Prostate gland (tissue), 2 donors: ENCODE results near the gene WDFY2. TPM values are rescaled to one million over a fixed set of nuclear protein-coding genes. Genes with fewer than 3 reads are reported as not detected.
A peak's percentile ranks its signal among the peaks of the same experiment; 100 is the strongest.

Source experiments
- DNase-seq: peaks from one replicate; pipeline ENCODE4 v3.0.0-alpha.2; 2019; ENCODE audit warnings: low spot score
- H3K27ac ChIP-seq, 2 donors: fragments of 200-600 bp; sonication (generic); 2 replicates each; pipeline ENCODE4 v1.5.1; 2017 to 2019
- H3K27me3 ChIP-seq: fragments of 200-600 bp; sonication (generic); replicated peaks from 2 replicates; pipeline ENCODE4 v1.5.1; 2019; ENCODE audit not compliant: insufficient read depth
- H3K36me3 ChIP-seq, 2 donors: fragments of 200-600 bp; sonication (generic); 1 replicate in 1 of 2; 2 replicates in 1 of 2; pipeline versions ENCODE4 v1.5.1 to v1.8.1; 2017 to 2019
- H3K4me1 ChIP-seq: fragments of 200-600 bp; sonication (generic); replicated peaks from 2 replicates; pipeline ENCODE4 v1.5.1; 2019
- H3K4me3 ChIP-seq, 2 donors: fragments of 200-600 bp; sonication (generic); 2 replicates each; pipeline ENCODE4 v1.5.1; 2017 to 2019
- H3K9me3 ChIP-seq: fragments of 200-600 bp; sonication (generic); 2 replicates; pipeline ENCODE4 v1.5.1; 2017
- CTCF ChIP-seq, 4 experiments: fragments of 200-600 bp in 2 of 4; fragments of 450-650 bp in 2 of 4; sonication (generic) in 2 of 4; IDR thresholded peaks; 1 replicate in 3 of 4; 2 replicates in 1 of 4; pipeline ENCODE4 v1.5.1; 2016 to 2019; ENCODE audit warnings: antibody characterized with exemption in 4 of 4, mild to moderate bottlenecking in 2 of 4, moderate library complexity in 2 of 4
- POLR2A ChIP-seq: fragments of 450-650 bp; IDR thresholded peaks from one replicate; pipeline ENCODE4 v1.6.1; 2016; ENCODE audit warnings: antibody characterized with exemption, mild to moderate bottlenecking
- POLR2AphosphoS5 ChIP-seq: sonication (generic); formaldehyde crosslinking; IDR thresholded peaks from one replicate; pipeline ENCODE4 v1.6.1; 2017; ENCODE audit warnings: antibody characterized with exemption
- WGBS: methylation state at CpG from one replicate; pipeline ENCODE4 v1.1.5; 2018; 5-methylcytosine and 5-hydroxymethylcytosine counted together
- intact Hi-C: fragments of 100-400 bp; cut with DNase I; formaldehyde crosslinking; loops from one replicate; pipeline ENCODE4 v1.14.2; 2022
- total RNA-seq, 2 donors: library from RNA; depleted of rRNA; stranded (reverse); fragments of >200 nt; gene quantifications; one replicate each; pipeline ENCODE4 v1.1.0, GENCODE V29; 2016

WDFY2 gene
- total RNA-seq, 2 donors from 2014 or later, result 7.9 to 23.2 TPM

- peak overlapping the region; percentile 71 to 72 for H3K27ac ChIP-seq
- H3K4me3 ChIP-seq, result no peak overlapping the region
- TF ChIP-seq POLR2AphosphoS5 (peak; percentile 29), POLR2A (no peak), CTCF (IDR thresholded peaks at IDR 0.05) (no peak)
- no peaks in the 10 kb centered on the region for H3K9me3 ChIP-seq
- 79% methylated on average over 1 of the region's 1 CpG for WGBS
- H3K36me3 ChIP-seq, result no peaks in the 10 kb centered on the region
- H3K4me1 ChIP-seq, result no peaks in the 10 kb centered on the region
- intact Hi-C loops, result no loop called here
- no peaks in the 10 kb centered on the region for H3K27me3 ChIP-seq
- DNase-seq, result no peak
Measured at GRCh38 chr13:51675385-51675784, 91.1 kb downstream of the WDFY2 start.

GRCh38 chr13:51675877-51676276 is 91.6 kb downstream of the WDFY2 start:
- Histone ChIP-seq H3K27ac (peak overlapping the region; percentile 71 to 72), H3K9me3 (no peaks in the 10 kb centered on the region), H3K36me3 (no peaks in the 10 kb centered on the region), H3K4me1 (no peaks in the 10 kb centered on the region), H3K27me3 (no peaks in the 10 kb centered on the region), H3K4me3 (no peak overlapping the region)
- intact Hi-C loops, result no loop called here
- DNase-seq, result no peak
- 84% methylated on average over 3 of the region's 3 CpGs for WGBS
- TF ChIP-seq POLR2AphosphoS5, result no peak

GRCh38 chr13:51676739-51677138 is 92.5 kb downstream of the WDFY2 start:
- no peak overlapping the region for H3K27ac ChIP-seq
- TF ChIP-seq POLR2AphosphoS5 (no peak), CTCF (IDR thresholded peaks at IDR 0.05) (no peak), POLR2A (no peak)
- H3K36me3 ChIP-seq, result no peaks in the 10 kb centered on the region
- no peak for DNase-seq
- no peaks in the 10 kb centered on the region for H3K27me3 ChIP-seq
- H3K9me3 ChIP-seq, result no peaks in the 10 kb centered on the region
- no peaks in the 10 kb centered on the region for H3K4me1 ChIP-seq
- 95% methylated on average over 3 of the region's 3 CpGs for WGBS
- intact Hi-C loops, result no loop called here
- no peak overlapping the region for H3K4me3 ChIP-seq

GRCh38 chr13:51678420-51678819 is 94.2 kb downstream of the WDFY2 start:
- intact Hi-C loops, result no loop called here

GRCh38 chr13:51679616-51680015 is 95.4 kb downstream of the WDFY2 start:
- H3K27me3 ChIP-seq, result no peaks in the 10 kb centered on the region
- H3K4me3 ChIP-seq, result no peak overlapping the region
- TF ChIP-seq POLR2AphosphoS5 (no peak), CTCF (IDR thresholded peaks at IDR 0.05) (no peak)
- H3K36me3 ChIP-seq, result no peaks in the 10 kb centered on the region
- H3K9me3 ChIP-seq, result no peaks in the 10 kb centered on the region
- 100% methylated on average over 3 of the region's 3 CpGs for whole genome bisulfite sequencing
- DNase-seq, result no peak
- no peak overlapping the region for H3K27ac ChIP-seq
- H3K4me1 ChIP-seq, result no peaks in the 10 kb centered on the region
- intact Hi-C loops, result no loop called here

More at GRCh38 chr13:51678420-51678819, 94.2 kb downstream of the WDFY2 start:
- H3K4me3 ChIP-seq, result no peak overlapping the region
- no peaks in the 10 kb centered on the region for H3K9me3 ChIP-seq
- TF ChIP-seq CTCF (IDR thresholded peaks at IDR 0.05), result no peak
- TF ChIP-seq POLR2A, result no peak
- TF ChIP-seq POLR2AphosphoS5, result no peak
- H3K27ac ChIP-seq, result no peak overlapping the region
- no peak for DNase-seq
- no peaks in the 10 kb centered on the region for H3K4me1 ChIP-seq
- H3K36me3 ChIP-seq, result no peaks in the 10 kb centered on the region
- H3K27me3 ChIP-seq, result no peaks in the 10 kb centered on the region
